Testis (tissue), 2 donors: ENCODE measurements around the gene CDH4.

ENCODE experiments used
- POLR2A ChIP-seq: fragments of 450-650 bp; IDR thresholded peaks from one replicate; pipeline ENCODE4 v1.6.1; 2017; ENCODE audit warnings: antibody characterized with exemption, mild to moderate bottlenecking, moderate library complexity
- TF ChIP-seq, protein P1 (sequence below), 3 experiments: fragments of 450-650 bp in 2 of 3; fragments of 200-600 bp in 1 of 3; sonication (generic) in 1 of 3; IDR thresholded peaks; one replicate each; pipeline ENCODE4 v1.5.1; 2016 to 2019; ENCODE audit warnings: antibody characterized with exemption in 3 of 3, mild to moderate bottlenecking in 2 of 3, moderate library complexity in 1 of 3

DNA sequence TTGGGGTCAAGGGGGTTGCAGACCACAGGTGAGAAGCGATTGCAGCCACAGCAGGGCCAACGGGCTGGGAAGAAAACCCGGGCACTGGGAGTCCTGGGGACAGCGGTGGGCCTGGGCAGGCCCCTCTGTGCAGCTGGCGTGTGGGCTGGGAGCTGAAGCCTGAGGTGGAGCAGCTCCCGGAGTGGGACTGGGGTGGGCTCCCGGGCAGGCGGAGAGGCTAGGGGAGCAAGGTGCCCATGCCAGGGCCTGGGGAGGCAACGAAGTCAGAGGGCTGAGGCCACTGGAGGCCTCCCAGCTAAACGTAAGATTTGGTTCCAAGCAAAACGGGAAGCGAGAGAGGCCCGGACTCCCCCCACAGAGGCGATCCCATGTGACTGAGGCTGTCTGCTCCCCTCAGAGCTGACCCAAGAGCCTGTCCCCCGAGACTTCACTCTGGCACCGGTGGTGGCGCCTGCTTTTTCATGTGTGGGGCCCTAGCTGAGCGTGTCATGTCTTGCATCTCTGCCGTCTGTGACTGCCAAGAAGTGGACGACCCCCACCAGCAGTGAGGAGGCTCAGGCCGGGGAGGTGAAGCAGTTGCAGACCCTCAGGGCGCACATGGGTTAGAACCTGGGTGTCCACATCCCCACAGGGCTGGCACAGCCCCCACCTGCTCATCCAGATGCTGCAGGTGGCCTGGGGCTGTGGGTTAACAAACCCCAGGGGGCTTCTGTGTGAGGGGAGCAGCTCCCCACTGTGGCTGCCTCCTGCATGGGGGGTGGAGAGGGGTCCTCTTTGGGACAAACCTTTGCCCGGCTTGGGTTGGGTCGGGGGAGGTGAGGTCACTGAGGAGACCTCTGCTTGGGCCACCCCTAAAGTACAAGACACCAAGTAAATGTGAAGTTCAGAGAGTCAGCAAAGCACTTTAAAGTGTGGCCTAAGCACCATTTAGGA, 601.3 kb downstream of the CDH4 start:
- TF ChIP-seq, protein P1, sequence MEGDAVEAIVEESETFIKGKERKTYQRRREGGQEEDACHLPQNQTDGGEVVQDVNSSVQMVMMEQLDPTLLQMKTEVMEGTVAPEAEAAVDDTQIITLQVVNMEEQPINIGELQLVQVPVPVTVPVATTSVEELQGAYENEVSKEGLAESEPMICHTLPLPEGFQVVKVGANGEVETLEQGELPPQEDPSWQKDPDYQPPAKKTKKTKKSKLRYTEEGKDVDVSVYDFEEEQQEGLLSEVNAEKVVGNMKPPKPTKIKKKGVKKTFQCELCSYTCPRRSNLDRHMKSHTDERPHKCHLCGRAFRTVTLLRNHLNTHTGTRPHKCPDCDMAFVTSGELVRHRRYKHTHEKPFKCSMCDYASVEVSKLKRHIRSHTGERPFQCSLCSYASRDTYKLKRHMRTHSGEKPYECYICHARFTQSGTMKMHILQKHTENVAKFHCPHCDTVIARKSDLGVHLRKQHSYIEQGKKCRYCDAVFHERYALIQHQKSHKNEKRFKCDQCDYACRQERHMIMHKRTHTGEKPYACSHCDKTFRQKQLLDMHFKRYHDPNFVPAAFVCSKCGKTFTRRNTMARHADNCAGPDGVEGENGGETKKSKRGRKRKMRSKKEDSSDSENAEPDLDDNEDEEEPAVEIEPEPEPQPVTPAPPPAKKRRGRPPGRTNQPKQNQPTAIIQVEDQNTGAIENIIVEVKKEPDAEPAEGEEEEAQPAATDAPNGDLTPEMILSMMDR (IDR thresholded peaks at IDR 0.05): no peak
- TF ChIP-seq POLR2A: no peak
